NCI-H1436 (cell line): ENCODE results near the gene NOX5.

Experiments
- DNase-seq: peaks from one replicate; lab custom pipeline; 2025; lab: John Stamatoyannopoulos, UW

Gene NOX5

GRCh38 chr15:69021895-69022294 is 7.4 kb downstream of the NOX5 start:
- DNase-seq, result no peak

- DNase-seq, result no peak
These were observed 10.8 kb downstream of the NOX5 start for GRCh38 chr15:69025320-69025719.

- no peak for DNase-seq
These were observed 11.9 kb downstream of the NOX5 start for GRCh38 chr15:69026355-69026754.

GRCh38 chr15:69027976-69028518 is 13.6 kb downstream of the NOX5 start:
- DNase-seq, result no peak

GRCh38 chr15:69031013-69032001 is 16.8 kb downstream of the NOX5 start:
- DNase-seq, result no peak

- DNase-seq, result no peak
These were observed 17.5 kb downstream of the NOX5 start for GRCh38 chr15:69032031-69032430.

- no peak for DNase-seq
These were observed 18.3 kb downstream of the NOX5 start for GRCh38 chr15:69032703-69033373.

GRCh38 chr15:69034352-69034751 is 19.9 kb downstream of the NOX5 start:
- DNase-seq, result no peak

- DNase-seq, result no peak
These were observed 20.9 kb downstream of the NOX5 start for GRCh38 chr15:69035205-69035917.

GRCh38 chr15:69035918-69036258 is 21.4 kb downstream of the NOX5 start:
- no peak for DNase-seq

GRCh38 chr15:69036826-69037225 is 22.3 kb downstream of the NOX5 start:
- DNase-seq, result no peak

- no peak for DNase-seq
These were observed 23.0 kb downstream of the NOX5 start for GRCh38 chr15:69037482-69037881.

- DNase-seq, result no peak
These were observed 23.5 kb downstream of the NOX5 start for GRCh38 chr15:69037977-69038376.

- DNase-seq, result no peak
These were observed 24.0 kb downstream of the NOX5 start for GRCh38 chr15:69038508-69038907.

GRCh38 chr15:69039516-69040225 is 25.2 kb downstream of the NOX5 start:
- no peak for DNase-seq

GRCh38 chr15:69042531-69042930 is 28.0 kb downstream of the NOX5 start:
- no peak for DNase-seq

- DNase-seq, result no peak
These were observed 31.3 kb downstream of the NOX5 start for GRCh38 chr15:69045802-69046201.

- no peak for DNase-seq
These were observed 32.3 kb downstream of the NOX5 start for GRCh38 chr15:69046781-69047180.

GRCh38 chr15:69049976-69050375 is 35.5 kb downstream of the NOX5 start:
- no peak for DNase-seq

- DNase-seq, result no peak
These were observed 40.8 kb downstream of the NOX5 start for GRCh38 chr15:69055251-69055650.

- no peak for DNase-seq
These were observed 41.9 kb downstream of the NOX5 start for GRCh38 chr15:69056365-69056764.
